C4-2B (cell line): ENCODE data around the gene SND1.

Experiments used
- H3K27ac ChIP-seq: fragments of 450-650 bp; 2 replicates; pipeline ENCODE4 v1.5.1; 2017
- ZFX ChIP-seq: fragments of 450-650 bp; IDR thresholded peaks from 2 replicates; pipeline ENCODE4 v1.6.1; 2017
- TF ChIP-seq, protein P1 (sequence below): fragments of 450-650 bp; conservative IDR thresholded peaks from 2 replicates; pipeline ENCODE4 v1.5.1; 2017; ENCODE audit warnings: mild to moderate bottlenecking

Gene SND1

DNA sequence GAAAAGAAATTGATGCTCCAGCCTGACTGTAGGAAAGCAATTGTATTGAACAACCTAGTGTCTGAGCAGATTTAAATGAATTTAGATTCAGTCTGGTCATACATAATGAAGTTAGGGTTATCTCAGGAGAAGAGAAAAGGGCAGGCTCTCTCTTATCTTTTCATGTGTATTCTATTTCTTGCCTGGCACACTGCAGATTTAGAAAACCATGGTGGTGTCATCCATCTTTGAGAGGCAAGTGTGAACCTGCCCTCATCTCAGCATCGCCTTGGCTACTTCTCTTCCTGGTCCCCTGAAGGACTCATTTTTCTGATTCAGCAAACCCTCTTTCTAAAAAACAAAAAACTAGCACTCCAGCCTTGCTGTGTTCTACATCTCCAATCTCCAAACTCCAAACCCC is 241.6 kb downstream of the SND1 start:
- H3K27ac ChIP-seq, result no peak overlapping the region
- TF ChIP-seq, protein P1, sequence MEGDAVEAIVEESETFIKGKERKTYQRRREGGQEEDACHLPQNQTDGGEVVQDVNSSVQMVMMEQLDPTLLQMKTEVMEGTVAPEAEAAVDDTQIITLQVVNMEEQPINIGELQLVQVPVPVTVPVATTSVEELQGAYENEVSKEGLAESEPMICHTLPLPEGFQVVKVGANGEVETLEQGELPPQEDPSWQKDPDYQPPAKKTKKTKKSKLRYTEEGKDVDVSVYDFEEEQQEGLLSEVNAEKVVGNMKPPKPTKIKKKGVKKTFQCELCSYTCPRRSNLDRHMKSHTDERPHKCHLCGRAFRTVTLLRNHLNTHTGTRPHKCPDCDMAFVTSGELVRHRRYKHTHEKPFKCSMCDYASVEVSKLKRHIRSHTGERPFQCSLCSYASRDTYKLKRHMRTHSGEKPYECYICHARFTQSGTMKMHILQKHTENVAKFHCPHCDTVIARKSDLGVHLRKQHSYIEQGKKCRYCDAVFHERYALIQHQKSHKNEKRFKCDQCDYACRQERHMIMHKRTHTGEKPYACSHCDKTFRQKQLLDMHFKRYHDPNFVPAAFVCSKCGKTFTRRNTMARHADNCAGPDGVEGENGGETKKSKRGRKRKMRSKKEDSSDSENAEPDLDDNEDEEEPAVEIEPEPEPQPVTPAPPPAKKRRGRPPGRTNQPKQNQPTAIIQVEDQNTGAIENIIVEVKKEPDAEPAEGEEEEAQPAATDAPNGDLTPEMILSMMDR, result no peak
- no peak for TF ChIP-seq ZFX

DNA sequence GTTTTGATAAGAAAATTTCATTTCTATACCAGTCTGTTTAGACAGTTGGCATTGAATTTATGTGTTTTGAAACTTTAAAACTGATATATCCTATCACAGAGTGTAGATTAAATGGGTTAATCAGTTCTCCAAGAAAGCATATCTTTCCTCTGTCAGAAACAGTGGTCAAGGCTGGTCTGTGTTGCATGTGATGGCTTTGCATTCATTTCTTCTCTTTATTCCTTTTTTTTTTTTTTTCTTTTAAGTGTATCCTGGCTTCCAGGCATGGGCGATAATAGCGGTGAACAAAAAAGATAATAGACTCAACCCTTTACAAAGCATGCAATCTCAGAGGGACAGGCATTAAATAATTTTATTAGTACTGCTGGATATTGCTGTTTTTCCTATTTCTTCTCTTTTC is 242.6 kb downstream of the SND1 start:
- no peak for TF ChIP-seq ZFX
- TF ChIP-seq, protein P1, result no peak
- no peak overlapping the region for H3K27ac ChIP-seq

DNA sequence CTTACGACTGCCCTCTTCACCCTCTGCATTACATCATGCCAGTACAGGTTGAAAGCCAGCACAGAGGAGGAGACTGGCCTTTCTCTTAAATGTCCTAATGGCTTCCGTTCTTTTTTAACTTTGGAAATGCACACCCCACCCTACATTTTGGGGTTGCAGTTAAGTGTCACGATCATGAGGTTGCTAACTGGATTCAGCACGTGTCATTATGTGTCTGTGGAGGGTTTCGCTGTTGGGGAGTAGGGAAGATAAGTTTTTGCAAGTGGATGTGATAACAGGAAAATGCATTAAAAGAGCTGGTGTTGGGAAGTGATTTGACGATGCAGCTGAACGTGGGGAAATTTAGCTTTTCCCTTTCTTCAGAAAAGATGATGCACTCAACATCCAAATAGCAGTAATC is 243.4 kb downstream of the SND1 start:
- H3K27ac ChIP-seq, result no peak overlapping the region; the same call in 1 of the 2 replicates
- TF ChIP-seq ZFX, result no peak
- TF ChIP-seq, protein P1, result no peak

DNA sequence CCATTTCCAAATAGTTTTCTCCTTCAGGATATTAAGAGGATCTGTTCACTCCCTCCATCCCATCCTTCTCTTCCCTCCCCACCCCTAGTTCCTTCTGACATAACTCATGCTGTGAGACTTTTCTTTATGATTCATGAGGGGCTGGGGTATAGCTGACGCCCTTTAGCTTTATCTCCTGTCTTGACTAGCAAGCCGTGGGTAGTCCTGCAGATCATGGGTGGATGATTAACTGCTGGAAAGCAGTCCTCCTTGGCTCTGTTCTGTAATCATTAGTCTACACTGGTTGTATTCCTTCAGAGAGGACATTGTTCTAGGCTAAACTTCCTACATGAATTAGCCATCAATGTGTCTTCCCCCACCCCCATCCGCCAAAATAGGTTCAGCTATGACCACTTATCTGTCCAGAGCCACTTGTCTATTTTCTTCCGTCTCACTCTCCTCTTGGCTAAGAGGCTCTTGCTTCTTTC is 243.9 kb downstream of the SND1 start:
- H3K27ac ChIP-seq, result no peak overlapping the region
- TF ChIP-seq, protein P1, result no peak
- no peak for TF ChIP-seq ZFX

DNA sequence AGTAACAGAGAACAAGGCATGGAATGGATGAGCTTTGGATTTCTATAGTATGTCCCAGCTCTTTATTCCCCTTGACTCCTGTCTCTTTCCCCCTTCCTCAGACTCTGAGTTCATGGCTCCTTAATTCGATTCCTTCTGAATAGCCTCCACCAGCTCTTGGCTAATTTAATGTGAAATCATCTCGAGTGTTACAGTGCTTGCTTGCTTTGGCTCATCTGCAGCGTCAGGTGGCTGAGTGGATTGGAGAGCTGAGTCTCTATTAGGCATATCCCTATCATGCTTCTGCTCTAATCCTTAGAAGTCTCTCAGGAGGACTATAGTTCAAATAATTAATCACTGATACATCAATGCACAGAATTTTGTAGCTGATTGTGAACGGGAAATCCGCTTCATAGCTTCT is 244.7 kb downstream of the SND1 start:
- no peak overlapping the region for H3K27ac ChIP-seq
- no peak for TF ChIP-seq ZFX
- TF ChIP-seq, protein P1, result no peak

DNA sequence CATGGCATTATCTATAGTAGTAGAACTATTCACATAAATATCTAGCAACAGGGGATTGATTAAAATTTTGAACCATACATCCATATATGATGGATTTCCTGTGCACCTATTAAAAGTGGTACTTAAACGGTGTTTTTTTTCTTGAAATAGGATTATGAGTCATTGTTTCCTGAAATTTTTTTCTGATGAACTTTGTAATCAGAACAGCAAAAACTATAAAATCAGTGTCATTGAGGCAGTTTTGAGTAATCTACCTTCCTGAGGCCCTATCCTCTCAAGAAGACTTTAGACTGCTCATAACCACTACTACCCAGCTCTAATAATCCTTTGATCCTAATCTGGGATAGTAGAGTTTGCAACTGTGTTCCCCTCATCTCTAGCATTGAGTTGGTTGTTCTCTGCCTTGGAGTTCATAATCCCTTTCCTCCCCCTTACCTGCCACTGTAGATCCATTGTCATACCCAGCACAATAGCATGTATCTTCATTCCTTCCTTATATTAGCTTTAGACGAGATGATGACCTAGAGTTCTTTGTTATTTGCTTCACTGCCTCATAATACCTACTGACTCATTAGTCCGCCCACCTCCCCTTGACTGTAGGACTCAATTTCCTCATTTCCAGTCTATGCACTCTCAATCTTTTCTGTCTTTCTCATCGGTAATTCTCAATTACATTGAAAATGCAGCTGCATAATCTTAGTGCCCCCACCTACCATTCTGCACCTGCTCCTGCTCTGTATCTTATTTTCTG is 245.9 kb downstream of the SND1 start:
- H3K27ac ChIP-seq, result no peak overlapping the region
- TF ChIP-seq ZFX, result no peak
- TF ChIP-seq, protein P1, result no peak

DNA sequence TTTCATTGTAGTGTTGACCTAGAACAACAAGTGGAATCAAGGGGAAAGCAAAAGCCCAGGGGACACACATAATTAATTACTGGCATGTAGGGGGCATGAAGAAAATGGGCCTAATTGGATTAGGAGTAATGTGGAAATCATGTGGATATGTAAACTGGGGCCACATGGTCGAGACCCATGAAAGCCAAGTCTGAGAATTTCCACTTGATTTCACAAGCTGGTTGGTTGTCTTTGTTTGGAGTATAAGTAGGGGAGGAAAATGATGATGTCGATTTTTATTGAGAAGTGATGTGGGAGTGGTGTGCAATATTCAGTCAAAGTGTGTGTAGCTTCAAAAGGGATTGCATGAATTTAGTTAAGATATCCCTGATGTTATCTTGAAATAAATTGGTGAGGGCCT is 247.4 kb downstream of the SND1 start:
- no peak overlapping the region; the same call in 1 of the 2 replicates for H3K27ac ChIP-seq
- TF ChIP-seq, protein P1, result no peak
- no peak for TF ChIP-seq ZFX
